ENCODE data around the gene PITPNC1. TPM values are rescaled to one million over a fixed set of nuclear protein-coding genes. Genes with fewer than 3 reads are reported as not detected.

The PITPNC1 gene
- total RNA-seq, 1 experiment from 2014 or later = 6.9 TPM

DNA sequence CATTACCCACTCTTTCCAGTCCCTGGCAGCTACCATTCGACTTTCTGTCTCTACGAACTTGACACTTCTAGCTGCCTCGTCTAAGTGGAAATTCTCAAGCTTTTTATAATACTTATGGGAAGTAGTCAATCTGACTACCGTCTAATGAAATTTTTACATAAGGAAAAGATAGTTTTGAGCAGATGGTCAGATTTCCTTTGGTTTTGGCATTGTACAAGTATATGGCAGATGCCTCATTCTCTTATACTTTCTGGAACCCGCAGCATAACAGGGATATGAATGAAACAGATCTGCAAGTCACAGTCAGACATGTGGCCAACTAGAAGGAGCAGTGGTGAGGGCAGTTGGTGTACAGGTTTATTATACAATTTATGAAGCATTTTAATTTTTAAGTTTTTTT lies 146.0 kb downstream of the PITPNC1 start:
- TF ChIP-seq, protein P1, sequence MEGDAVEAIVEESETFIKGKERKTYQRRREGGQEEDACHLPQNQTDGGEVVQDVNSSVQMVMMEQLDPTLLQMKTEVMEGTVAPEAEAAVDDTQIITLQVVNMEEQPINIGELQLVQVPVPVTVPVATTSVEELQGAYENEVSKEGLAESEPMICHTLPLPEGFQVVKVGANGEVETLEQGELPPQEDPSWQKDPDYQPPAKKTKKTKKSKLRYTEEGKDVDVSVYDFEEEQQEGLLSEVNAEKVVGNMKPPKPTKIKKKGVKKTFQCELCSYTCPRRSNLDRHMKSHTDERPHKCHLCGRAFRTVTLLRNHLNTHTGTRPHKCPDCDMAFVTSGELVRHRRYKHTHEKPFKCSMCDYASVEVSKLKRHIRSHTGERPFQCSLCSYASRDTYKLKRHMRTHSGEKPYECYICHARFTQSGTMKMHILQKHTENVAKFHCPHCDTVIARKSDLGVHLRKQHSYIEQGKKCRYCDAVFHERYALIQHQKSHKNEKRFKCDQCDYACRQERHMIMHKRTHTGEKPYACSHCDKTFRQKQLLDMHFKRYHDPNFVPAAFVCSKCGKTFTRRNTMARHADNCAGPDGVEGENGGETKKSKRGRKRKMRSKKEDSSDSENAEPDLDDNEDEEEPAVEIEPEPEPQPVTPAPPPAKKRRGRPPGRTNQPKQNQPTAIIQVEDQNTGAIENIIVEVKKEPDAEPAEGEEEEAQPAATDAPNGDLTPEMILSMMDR (IDR thresholded peaks at IDR 0.05; ENCODE audit: unreplicated experiment) = no peak
- Mint-ChIP-seq H3K27ac (ENCODE audit: unreplicated experiment) (no peak overlapping the region), H3K36me3 (ENCODE audit: insufficient read depth, unreplicated experiment) (no peaks in the 10 kb centered on the region), H3K4me3 (ENCODE audit: low read depth, unreplicated experiment) (no peak overlapping the region), H3K4me1 (ENCODE audit: low read depth, unreplicated experiment) (no peaks in the 10 kb centered on the region), H3K27me3 (ENCODE audit: unreplicated experiment) (no peaks in the 10 kb centered on the region), H3K9me3 (ENCODE audit: low read depth, unreplicated experiment) (no peaks in the 10 kb centered on the region)
- BruUV-seq (replicated peaks) = no TSS peak
- intact Hi-C loops (cut with micrococcal nuclease; ENCODE audit: unreplicated experiment) = loop anchor here (10.0 kb wide), 1 partner anchor 82 kb away; no protein-coding TSS in a partner anchor
- CTCF ChIA-PET = no interaction called here
- DNase-seq = no peak

DNA sequence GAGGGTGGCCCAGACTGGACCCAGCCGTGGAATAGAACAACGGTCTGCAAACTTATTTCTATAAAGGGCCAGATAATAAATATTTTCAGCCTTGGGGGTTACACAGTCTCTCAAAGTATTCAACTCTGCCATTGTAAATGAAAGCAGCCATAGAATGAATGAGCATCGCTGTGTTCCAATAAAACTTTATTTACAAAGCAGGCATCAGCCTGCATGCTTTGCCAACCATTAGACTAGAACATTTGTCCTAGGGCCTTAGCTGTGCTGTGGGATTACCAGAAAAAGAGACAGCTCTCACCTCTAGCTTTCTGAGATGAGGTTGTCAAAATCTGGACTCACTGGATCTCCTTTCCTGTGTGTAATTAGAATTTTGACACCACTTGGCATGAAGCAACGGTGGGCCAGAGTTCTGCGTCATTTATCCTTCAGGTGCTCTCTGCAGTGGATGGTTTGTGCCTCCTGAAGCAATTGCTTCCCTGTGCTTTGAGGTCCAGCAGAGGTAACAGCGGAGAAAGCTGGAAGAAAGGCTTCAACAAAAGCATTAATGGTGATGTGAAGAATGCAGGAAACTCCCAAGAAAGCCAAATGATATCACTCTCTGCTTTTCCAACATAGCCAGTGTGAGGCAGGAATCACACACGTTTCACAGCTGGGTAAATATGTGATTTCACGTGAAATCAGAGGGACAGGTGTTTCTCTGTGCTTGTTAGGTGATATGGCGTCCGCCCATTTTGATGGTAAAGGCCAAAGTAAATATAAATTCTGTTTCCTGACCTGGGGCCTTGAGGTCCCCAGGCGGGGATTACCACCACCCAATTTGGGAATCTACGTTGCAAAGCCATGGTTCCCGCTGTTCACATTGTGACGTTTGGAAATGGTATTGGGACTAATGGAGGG lies 148.4 kb downstream of the PITPNC1 start:
- intact Hi-C loops (cut with micrococcal nuclease; ENCODE audit: unreplicated experiment) = loop anchor here (10.0 kb wide), 1 partner anchor 79 kb away; no protein-coding TSS in a partner anchor
- Mint-ChIP-seq H3K9me3 (ENCODE audit: low read depth, unreplicated experiment) (no peaks in the 10 kb centered on the region), H3K27ac (ENCODE audit: unreplicated experiment) (no peak overlapping the region), H3K36me3 (ENCODE audit: insufficient read depth, unreplicated experiment) (no peaks in the 10 kb centered on the region), H3K4me1 (ENCODE audit: low read depth, unreplicated experiment) (peaks cover 13% of the 10 kb centered on the region), H3K4me3 (ENCODE audit: low read depth, unreplicated experiment) (no peak overlapping the region), H3K27me3 (ENCODE audit: unreplicated experiment) (no peaks in the 10 kb centered on the region)
- CTCF ChIA-PET = no interaction called here
- no TSS peak for BruUV-seq (replicated peaks)
- TF ChIP-seq, protein P1 (IDR thresholded peaks at IDR 0.05; ENCODE audit: unreplicated experiment) = no peak
- no peak for DNase-seq

DNA sequence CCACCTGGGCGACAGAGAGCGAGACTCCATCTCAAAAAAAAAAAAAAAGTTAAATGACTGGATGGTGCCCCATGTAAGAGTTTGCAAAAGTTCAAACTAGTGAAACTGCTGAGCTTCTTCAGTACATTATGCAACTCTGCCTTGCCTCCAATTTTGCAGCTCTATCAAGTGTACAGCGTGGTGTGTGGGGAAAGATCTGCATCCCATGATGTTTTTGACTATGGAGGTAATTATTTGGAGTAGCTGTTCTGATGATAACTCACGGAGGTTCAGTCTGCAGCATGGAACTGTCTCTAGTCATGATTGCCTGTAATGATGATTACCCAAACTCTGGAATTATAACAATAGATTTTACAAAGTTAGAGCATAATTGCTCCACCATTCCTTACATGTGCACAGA lies 149.6 kb downstream of the PITPNC1 start:
- Mint-ChIP-seq H3K36me3 (ENCODE audit: insufficient read depth, unreplicated experiment) (no peaks in the 10 kb centered on the region), H3K4me3 (ENCODE audit: low read depth, unreplicated experiment) (no peak overlapping the region), H3K27ac (ENCODE audit: unreplicated experiment) (no peak overlapping the region), H3K27me3 (ENCODE audit: unreplicated experiment) (no peaks in the 10 kb centered on the region), H3K4me1 (ENCODE audit: low read depth, unreplicated experiment) (peaks cover 13% of the 10 kb centered on the region), H3K9me3 (ENCODE audit: low read depth, unreplicated experiment) (no peaks in the 10 kb centered on the region)
- no peak for DNase-seq
- TF ChIP-seq, protein P1 (IDR thresholded peaks at IDR 0.05; ENCODE audit: unreplicated experiment) = no peak
- CTCF ChIA-PET = interaction anchor here (0.7 kb wide), 1 partner anchor 231 kb away, joined by 3 read pairs; no protein-coding TSS in a partner anchor
- intact Hi-C loops (cut with micrococcal nuclease; ENCODE audit: unreplicated experiment) = loop anchor here (10.0 kb wide), 1 partner anchor 78 kb away; no protein-coding TSS in a partner anchor
- no TSS peak for BruUV-seq (replicated peaks)

DNA sequence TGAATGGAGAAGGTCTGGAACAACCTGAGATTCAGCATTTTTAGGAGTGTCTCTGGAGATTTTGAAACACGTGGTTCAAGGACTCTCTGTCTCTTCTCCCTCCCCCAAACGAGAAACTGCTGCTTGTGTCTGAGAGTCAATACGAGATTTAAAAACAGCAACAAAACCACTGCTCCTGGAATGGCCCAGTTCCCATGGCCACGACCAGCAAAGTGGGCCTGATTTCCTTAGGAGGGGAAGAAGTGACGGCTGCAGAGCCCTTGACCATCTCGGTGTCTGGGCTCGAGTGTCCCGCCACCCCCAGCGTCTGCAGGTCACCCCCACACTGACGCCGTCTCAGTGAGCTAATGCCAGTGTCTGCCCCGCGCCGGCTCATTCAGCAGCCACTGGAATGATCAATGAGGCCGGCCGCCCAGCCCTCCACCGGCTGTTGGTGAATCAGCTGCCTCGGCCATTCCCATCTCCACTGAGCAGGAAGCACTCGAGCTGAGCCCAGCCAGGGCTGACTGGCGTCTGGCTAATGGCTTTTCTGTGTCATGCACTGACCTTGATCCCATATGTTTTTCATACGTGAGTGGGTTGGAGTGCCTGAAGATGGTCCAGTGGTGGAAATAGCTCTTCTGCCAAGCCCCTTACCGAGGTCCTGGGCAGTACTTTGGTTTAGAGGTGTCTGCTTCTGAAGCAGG lies 151.8 kb downstream of the PITPNC1 start:
- no TSS peak for BruUV-seq (replicated peaks)
- intact Hi-C loops (cut with micrococcal nuclease; ENCODE audit: unreplicated experiment) = loop anchor here (10.0 kb wide), 1 partner anchor 76 kb away; no protein-coding TSS in a partner anchor
- TF ChIP-seq, protein P1 (IDR thresholded peaks at IDR 0.05; ENCODE audit: unreplicated experiment) = no peak
- DNase-seq = peak; percentile 82
- Mint-ChIP-seq H3K36me3 (ENCODE audit: insufficient read depth, unreplicated experiment) (no peaks in the 10 kb centered on the region), H3K27ac (ENCODE audit: unreplicated experiment) (peak overlapping the region; percentile 54), H3K4me3 (ENCODE audit: low read depth, unreplicated experiment) (peak overlapping the region; percentile 62), H3K27me3 (ENCODE audit: unreplicated experiment) (no peaks in the 10 kb centered on the region), H3K9me3 (ENCODE audit: low read depth, unreplicated experiment) (no peaks in the 10 kb centered on the region), H3K4me1 (ENCODE audit: low read depth, unreplicated experiment) (peaks cover 13% of the 10 kb centered on the region)
- CTCF ChIA-PET = interaction anchor here (0.8 to 0.9 kb wide), 3 partner anchors 69 to 170 kb away, joined by 3 to 5 read pairs (median 3); no protein-coding TSS in a partner anchor

Measured in Calu3 (cell line).